GM19025 (cell line): ENCODE results near the gene AUTS2.

Experiments used
- ATAC-seq: cut with Tn5 transposase; IDR thresholded peaks from one replicate; pipeline ENCODE4 v1.9.1; 2021; ENCODE audit warnings: mild to moderate bottlenecking, low read depth, moderate library complexity; ENCODE audit not compliant: unreplicated experiment

The AUTS2 gene

DNA sequence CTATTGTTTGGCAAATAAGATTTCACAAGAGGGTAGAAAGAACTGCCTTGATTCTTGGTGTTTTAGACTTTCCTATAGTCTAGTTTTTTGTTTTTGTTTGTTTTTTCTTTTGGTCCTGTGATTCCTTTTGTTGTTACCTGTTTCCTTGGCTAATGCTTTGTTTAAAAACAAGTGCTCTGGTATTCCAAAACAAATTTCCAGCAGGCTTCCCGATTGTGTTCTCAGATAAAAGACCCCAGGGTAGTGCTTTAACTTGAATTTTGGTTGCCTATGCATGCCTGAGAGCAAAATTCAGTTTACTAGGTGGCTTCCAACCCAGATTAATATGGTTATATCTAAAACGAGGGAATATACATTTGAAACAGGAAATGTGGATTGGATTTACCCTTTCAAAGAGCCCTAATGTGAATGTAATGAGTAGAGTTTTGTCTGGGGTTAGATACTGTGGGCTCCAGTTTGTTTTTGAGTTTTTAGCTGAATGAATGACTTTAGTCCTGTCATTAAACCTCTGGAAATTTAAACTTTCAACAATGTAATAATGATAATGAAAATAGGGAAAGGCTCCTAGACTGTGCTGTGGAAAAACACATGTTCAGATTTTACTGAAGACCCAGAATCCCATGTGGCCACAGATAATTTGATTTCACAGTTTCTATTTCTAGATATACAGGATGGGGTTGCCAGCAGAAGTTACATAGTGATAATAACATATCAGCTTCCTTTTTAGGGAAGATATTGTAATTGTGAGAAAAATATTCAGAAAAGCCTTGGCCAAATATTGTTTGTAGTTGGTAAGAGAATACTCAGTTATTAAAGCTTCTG is 23.9 kb downstream of the AUTS2 start:
- ATAC-seq = no peak

DNA sequence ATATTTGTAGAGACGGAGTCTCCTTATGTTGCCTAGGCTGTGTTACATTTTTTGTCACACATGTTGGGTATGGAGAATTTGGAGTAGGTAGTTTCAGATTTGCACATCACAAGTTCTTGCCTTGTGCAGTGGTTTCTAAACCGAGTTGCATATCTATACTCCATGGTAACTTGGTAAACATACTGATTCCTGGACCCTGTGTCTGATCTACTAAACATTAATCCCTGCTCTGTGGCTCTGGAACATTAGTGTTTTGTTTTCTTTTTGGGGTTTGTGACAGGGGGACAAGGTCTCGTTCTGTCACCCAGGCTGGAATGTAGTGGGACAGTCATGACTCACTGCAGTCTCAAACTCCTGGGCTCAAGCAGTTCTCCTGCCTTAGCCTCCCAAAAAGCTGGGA is 24.7 kb downstream of the AUTS2 start:
- no peak for ATAC-seq

DNA sequence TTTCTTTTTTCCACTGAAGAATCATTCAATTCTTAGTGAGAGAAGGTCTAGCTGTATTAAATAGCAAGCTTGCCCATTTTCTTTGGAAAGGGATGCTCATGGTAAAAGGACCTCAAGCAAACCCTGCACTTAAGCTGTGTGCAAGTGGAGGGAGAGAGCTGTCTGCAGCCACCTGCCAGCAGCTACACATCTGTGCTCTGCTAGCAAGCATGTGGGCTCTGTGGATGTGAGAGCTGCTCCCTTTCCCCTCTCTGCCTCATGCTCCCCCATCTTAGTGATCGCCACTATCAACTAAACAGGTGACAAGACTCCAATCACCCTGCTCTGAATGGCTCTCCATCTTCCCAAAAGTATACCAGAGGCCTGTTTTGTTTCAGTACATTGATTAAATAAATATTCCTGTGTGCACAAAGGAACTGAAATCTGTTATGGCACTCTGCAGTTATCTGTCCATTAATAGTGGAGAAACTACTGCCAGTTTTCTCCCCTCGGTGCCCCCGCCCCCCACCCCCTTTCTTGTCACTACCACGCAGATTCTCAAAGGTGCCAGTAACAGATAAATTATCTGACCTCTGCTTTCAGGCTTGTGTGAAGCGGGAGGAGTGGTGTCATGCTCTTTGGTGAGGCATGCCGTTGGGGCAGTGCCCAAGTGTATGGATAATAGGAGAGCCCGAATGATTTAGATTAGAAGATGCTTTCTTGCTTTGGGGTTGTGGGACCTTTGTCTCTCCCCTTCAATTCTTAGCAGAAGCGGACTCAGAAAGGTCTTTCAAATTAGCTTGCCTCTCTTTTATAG is 26.4 kb downstream of the AUTS2 start:
- ATAC-seq = no peak

DNA sequence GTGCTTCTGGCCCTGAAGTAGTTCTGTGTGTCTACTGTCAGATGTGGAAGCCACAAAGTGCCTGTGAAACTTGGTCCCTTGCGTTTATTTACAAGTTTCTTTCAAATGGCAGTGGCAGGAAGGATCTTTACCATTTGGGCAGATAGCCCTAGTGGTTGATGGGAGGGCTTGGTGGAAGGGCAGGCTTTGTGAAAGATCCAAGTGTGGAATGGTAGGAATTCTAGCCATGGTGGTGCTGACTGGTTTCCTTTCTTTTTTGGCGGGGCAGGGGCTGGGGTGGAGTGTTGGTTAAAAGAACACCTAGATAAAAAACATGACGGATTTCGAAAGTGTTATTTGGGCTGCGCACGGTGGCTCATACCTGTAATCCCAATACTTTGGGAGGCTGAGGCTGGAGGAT is 27.0 kb downstream of the AUTS2 start:
- no peak for ATAC-seq

DNA sequence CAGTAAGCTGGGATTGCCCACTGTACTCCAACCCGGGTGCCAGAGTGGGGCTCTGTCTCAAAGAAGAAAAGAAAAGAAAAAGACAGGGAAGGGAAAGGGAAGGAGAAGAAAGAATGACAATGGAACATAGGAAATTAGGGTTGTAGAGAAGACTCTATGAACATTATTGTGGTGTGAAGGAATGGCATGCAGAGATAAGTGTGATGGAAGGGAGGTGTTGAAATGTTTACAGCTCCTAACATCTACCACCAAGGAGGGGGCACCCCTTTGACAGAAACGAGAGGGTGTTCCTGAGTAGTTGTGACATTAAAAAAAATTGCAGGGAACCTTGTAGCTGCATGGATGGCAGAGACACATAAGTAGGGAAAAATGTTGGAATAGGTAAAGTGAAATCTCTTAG is 27.5 kb downstream of the AUTS2 start:
- no peak for ATAC-seq

DNA sequence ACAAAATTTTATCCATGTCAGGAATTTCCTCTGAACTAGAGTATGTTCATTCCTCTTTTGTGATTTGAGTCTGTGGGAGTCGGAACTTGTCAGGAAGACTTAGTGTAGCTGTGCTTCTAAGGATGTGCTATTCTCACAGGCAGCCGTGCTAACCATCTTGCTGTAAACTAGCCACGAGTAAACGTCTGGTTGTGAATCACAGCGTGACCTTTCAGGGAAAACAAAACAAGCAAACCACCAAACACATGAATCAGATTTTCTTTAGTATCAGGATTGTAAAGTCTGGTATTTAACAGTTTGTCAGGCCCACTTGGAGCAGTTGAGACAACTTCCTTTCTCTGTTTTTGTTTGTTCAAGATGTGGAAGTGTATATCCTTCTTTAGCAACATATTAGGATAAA is 32.0 kb downstream of the AUTS2 start:
- no peak for ATAC-seq

DNA sequence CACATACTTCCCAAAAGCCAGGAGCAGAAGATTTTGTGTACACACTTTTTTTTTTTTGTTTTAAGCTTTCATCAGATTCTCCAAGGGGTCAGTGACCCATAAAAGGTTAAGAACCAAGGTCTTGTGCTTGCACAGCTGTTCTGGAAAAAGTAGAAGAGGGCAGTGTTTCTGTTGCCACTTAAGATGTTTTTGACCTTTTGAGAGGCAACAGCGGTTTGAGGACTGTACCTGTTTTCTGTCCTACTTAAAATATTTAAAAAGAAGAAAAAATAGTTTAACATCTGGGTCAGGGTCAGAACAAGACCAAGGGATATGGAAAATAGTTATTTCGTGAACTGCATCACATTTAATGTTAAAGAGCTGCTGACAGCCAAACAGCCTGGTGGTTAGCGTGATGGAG is 32.9 kb downstream of the AUTS2 start:
- ATAC-seq = no peak

DNA sequence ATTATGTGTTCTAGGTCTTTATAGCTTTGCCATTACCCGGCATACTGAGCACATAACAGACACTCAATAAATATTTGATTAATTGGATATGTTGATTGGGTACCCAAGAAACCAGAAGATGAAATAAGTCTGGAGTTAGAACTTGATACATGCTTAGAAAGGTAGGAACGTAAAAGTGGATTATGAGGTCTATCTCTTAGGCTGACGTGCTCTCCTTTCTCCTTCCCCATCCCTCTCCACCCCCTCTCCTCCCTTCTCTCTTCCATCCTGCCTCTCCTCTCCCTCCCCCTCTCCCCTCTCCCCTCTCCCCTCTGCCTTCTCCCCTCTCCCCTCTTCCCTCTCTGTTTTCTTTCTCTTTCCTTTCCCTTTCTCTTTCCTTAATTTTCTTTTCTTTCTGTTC is 34.0 kb downstream of the AUTS2 start:
- ATAC-seq = no peak

DNA sequence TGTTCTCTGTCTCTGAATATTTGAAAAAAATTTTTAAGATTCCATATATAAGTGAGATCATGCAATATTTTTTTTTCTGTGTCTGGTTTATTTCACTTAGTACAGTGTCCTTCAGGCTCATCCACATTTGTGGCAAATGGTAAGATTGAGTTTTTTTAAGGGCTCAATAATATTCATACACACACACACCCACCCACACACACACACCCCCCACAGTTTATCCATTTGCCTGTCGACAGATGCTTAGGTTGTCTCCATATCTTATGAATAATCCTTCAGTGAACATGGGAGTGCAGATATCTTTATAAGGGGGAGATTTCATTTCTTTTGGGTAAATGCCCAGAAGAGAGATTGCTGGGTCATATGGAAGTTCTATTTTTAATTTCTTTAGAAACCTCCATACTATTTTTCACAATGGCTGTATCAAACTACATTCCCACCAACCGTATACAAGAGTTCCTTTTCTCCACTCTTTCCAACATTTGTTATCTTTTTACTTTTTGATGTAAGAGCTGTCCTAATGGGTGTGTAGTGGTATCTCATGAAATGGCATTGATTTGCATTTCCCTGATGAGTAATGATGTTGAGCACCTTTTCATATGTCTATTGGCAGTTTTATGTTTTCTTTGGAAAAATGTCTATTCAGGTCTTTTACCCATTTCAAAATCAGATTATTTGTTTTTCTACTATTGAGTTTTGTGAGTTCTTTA is 35.0 kb downstream of the AUTS2 start:
- no peak for ATAC-seq

DNA sequence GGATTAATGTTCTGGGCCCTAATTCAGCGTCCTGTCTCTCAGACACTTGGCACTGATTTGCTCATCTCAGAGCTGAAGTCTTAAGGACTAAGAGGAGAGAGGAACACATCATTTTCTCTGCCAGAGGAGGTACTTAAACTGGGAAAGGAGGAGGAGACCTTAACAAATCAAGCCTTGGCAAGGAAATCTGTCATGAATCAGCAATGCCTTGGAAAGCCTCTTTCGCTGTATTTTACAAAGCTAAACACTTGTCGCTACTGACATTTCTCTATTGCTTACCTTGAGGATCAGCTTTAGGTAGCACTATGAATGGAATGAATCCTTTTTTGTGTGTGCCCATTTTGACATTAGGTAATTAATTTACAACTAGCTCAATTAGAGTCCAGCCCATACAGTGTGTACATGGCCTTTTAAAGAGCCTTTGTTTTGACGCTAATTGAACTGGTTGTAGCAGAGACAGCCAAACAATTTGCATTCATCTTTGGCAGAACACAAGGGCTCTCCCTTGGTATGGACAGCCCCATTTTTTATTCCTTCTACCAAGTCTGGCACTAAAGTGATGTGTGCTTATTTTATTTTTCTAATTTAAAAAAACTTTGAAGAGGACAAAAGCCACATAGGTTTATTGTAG is 37.4 kb downstream of the AUTS2 start:
- no peak for ATAC-seq

DNA sequence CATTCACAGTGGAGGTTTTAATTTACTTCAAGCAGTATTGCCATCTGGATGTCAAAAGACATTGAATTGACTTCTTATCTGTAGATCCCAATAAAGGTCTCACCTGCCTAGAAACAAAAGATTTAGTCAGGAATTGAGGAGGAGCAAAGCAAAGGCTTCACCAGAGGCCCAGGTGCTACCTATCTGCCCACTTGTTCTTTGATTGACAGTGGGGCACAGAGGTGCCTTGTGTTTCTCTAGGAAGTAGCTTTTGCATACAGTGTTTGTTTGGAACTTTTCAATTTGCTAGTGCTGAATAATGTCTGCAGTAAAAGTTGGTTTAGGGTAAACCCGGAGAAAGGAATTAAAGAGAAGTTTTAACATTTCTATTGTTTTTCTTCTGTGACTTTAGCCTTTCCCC is 40.4 kb downstream of the AUTS2 start:
- no peak for ATAC-seq

DNA sequence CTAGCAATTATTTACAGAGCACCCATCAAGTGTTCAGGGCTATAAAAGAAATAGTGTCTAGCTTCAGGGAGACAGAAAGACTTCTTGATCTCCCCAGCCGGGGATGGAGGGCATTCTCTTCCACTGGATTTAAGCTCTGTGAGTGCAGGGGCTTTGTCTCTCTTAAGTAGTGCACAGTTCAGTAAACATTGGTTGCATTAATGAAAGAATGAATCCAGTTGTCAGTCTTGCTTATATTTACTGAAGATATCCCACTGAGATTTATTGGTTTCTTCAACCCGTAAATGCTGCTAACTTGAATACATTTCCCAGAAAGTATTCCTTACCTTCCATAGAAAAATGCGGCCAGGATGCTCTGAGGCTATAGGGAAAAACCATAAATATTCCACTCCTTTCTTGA is 41.9 kb downstream of the AUTS2 start:
- no peak for ATAC-seq

DNA sequence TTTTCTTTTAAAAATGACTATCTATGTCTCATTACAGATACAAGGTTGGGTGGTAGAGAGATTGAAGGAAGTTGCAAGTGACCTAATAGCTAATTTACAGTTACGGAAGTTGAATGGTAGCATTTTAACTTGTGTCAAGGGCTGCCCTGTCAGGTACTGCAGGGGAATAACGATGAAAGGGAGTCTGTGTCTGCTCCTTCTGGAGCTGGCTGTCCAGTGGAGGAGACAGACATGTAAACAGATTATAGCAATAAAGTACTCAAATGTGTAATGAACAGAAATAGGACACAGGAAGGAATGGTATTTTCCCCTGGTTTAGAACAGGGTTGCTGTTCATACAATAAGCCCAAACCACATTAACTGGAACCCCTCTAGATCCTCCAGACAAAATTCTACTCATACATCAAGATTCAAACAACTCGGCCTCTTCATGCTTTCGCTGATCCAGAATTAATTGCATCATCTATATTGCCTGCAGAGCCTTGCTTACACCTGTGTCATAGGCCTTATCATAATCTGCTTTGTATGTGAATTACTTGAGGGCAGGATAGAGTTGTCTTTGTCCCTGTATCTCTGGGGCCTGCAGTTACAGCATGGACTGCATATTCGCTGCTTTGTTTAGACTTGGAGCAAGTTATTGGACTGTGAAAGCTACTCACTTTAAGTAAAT is 42.8 kb downstream of the AUTS2 start:
- no peak for ATAC-seq

DNA sequence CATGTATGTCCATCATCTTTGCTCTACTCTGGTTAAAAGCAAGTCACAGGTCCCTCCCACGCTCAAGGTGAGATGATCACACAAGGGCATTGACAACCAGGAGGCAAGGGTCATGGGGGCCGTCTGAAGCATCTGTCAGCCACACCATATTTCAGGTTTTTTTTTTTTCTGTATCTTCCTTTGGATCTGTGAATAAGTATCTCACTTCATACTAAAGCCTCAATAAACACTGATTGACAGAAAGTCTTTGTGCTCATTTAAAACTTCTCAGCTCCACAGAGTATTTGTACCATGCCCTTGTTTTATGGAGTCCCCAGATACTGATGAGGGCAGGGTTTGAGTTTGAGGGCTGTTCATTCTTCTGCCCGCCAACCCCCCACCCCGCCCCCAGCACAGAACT is 45.0 kb downstream of the AUTS2 start:
- ATAC-seq = no peak

DNA sequence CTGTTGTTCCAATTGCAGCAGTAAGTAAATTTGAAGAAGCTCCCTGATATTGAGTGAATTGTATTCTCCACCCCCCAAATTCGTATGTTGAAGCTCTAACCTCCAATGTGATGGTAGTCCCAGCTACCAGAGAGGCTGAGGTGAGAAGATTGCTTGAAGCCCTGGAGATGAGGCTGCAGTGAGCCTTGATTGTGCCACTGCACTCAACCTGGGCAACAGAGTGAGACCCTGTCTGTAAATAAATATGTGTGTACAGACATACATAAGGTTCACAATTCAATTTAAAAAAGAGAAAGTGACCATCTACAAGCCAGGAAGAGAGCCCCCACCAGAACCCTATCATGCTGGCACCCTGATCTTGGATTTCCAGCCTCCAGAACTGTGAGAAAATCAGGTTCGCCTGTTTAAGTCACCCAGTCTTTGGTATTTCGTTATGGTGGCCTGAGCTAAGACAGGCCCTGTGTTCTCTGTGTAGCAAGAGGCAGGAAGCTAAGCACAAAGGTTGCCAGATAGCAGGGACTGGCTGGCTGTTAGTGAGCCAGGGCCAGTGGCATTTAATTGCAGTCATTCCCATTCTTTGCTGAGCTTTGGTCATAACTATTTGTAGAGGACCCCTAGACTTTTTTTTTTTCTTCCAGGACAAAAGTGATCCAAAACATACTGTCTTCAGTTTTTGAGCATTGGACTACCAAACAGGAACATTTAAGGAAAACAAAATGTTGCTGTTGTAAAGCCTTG is 45.6 kb downstream of the AUTS2 start:
- ATAC-seq = no peak

DNA sequence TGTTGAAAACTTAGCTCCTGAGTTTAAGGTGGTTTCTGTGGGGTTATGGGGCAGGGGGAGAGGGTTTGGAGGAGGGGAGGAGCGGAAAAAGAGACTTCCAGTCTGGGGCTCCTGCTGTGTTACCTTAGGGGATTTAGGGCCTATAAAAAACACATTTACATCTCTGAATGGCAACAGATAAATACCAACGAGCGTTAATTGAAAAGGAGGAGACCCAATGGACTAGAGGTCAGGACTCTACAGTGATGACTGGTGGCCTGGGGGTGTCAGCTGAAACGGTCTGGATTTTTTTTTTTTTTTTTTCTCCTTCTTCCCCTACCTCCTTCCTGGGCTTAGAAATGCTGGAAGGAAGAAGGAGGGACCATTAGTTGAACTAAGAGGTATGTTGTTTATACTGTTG is 47.4 kb downstream of the AUTS2 start:
- ATAC-seq = no peak

DNA sequence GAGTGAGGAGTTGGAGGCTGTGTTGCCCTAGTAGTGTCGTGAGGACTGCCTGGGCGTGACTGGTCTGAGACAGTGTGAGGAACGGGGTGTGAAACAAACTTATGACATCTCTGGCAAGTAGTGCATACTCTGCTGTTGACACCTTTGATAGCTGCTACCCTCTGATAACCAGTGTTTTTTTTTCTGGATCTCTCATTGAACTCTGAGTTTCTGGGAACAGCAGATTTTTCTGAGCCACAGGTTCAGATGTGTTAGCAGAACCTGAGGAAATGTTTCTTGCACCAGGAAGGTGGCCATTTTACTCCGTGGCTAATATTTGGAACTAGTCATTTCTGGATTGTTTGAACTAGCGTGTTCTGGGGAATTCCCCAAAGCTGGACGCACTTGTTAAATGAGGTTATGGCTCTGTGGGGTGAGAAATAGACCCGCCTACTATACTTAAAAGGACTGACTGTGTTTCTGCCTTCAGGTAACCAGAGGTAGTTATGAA is 52.9 kb downstream of the AUTS2 start:
- ATAC-seq = peak; percentile 85

DNA sequence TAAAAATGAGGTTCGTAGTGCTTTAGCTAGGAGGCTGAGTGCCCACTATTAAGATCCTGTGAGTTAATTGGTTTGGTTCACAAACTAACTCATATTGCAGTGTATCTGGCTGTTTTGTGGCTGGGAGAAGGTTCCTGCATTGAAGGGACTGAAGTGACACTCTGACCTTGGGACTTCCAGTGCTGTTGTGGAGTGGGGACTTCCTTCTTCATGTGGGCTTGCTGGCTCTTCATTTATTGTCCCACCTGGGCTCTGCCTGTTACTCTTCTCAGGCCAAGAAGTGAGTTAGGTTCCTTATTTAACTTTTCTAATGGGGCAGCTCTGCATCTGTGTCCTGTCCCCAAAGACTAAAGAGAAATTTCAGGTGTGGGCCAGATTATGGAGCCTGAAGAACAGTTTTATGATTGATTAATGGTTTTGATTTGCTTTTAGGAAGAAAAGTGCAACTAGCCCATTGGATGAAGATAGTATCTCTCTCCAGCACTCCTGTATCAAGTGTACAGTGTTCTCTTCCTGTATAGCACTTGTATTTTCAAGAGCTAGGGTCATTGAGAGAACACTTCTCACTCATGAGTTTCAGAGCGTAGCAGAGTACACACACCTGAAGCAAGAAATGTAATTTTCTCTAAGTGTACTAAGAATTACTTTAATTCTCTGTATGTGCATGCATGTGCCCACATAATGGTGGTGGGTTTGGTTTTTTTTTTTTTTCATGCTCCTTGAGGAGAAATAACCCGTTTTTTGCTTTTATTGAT is 54.8 kb downstream of the AUTS2 start:
- ATAC-seq = no peak

DNA sequence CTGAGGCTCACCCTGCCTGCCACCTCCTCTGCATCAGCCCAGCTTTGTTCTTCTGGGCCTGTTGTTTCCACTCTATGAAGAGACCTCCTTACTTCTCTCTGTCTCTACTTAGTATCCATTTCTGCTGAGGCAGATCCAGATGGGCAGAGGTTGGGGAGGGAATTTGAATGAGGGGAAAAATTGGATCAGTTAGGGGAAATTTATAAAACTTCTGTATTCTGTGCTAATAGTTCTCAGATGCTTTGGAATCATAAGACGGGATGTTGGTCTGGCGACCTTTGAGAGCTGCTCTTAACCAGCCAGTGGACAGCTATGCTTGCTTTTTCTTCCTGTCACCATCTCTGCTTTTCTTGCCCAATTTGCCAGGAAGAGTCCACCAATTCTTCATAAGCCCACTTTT is 55.5 kb downstream of the AUTS2 start:
- ATAC-seq = no peak
